ENCODE results near the gene CACNA1B. TPM values are rescaled to one million over a fixed set of nuclear protein-coding genes. Genes with fewer than 3 reads are reported as not detected.

CACNA1B gene
- total and polyA plus RNA-seq, 9 of the 15 experiments (the other 6 are each of a cell fraction or from before 2014, with no cell fraction given), result 0.01 to 0.04 TPM; not detected in 7

- FAIRE-seq (no peak), DNase-seq (ENCODE audit: extremely low read depth in 1 of 4, low spot score in 3 of 4) (no peak), ATAC-seq (no peak)
- H3K79me2 ChIP-seq (ENCODE audit: control insufficient read depth, insufficient read depth, low read length), result no peaks in the 10 kb centered on the region
- no peak for TF ChIP-seq ATF7 (IDR thresholded peaks at IDR 0.05)
- TF ChIP-seq TCFL5 (CRISPR knock-in tag; conservative IDR thresholded peaks at IDR 0.05), result no peak
- TF ChIP-seq, protein P1, sequence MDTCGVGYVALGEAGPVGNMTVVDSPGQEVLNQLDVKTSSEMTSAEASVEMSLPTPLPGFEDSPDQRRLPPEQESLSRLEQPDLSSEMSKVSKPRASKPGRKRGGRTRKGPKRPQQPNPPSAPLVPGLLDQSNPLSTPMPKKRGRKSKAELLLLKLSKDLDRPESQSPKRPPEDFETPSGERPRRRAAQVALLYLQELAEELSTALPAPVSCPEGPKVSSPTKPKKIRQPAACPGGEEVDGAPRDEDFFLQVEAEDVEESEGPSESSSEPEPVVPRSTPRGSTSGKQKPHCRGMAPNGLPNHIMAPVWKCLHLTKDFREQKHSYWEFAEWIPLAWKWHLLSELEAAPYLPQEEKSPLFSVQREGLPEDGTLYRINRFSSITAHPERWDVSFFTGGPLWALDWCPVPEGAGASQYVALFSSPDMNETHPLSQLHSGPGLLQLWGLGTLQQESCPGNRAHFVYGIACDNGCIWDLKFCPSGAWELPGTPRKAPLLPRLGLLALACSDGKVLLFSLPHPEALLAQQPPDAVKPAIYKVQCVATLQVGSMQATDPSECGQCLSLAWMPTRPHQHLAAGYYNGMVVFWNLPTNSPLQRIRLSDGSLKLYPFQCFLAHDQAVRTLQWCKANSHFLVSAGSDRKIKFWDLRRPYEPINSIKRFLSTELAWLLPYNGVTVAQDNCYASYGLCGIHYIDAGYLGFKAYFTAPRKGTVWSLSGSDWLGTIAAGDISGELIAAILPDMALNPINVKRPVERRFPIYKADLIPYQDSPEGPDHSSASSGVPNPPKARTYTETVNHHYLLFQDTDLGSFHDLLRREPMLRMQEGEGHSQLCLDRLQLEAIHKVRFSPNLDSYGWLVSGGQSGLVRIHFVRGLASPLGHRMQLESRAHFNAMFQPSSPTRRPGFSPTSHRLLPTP (IDR thresholded peaks at IDR 0.05; ENCODE audit: borderline replicate concordance, extremely low read depth, insufficient read length), result no peak
- TF ChIP-seq SRSF3 (IDR thresholded peaks at IDR 0.05; ENCODE audit: insufficient read depth, low read length), result no peak
- no peak for TF ChIP-seq KLF10 (CRISPR knock-in tag; IDR thresholded peaks at IDR 0.05)
- TF ChIP-seq EHMT2 (IDR thresholded peaks at IDR 0.05), result no peak
- TF ChIP-seq BRCA1 (IDR thresholded peaks at IDR 0.05), result no peak
- no peak for TF ChIP-seq BRCA1 (CRISPR knock-in tag; IDR thresholded peaks at IDR 0.05)
- TF ChIP-seq TCF3 (CRISPR knock-in tag; IDR thresholded peaks at IDR 0.05), result no peak
- no peak for TF ChIP-seq MYNN (IDR thresholded peaks at IDR 0.05)
- TF ChIP-seq MYNN (CRISPR knock-in tag; IDR thresholded peaks at IDR 0.05), result no peak
- TF ChIP-seq RB1 (IDR thresholded peaks at IDR 0.05; ENCODE audit: low read depth), result no peak
- 0 out of 2 replicates have a peak, but pooled peaks cover 4% of the 10 kb centered on the region for H4K20me1 ChIP-seq (replicated peaks; ENCODE audit: control insufficient read depth, insufficient read depth, low read length)
- no TSS peak for BruUV-seq (replicated peaks)
- POLR2A ChIA-PET, result no interaction called here
- no peaks in the 10 kb centered on the region for H3K9me3 ChIP-seq (replicated peaks; ENCODE audit: control insufficient read depth, insufficient read depth, low read depth, low read length)
- 2% methylated on average over 6 of the region's 6 CpGs for WGBS (ENCODE audit: insufficient coverage, low coverage, missing lambda C conversion rate)
- peaks cover 0 to 3% of the 10 kb centered on the region in 2 experiments; a peak in 1 of 5 replicates for H3K4me1 ChIP-seq (replicated peaks in 1 of 2; ENCODE audit: control insufficient read depth in 2 of 2, insufficient read depth in 2 of 2, low read length in 2 of 2)
- no peak overlapping the region for H3K27ac ChIP-seq (ENCODE audit: extremely low read depth, low read depth, low read length)
- CTCF ChIA-PET (ENCODE audit: low intra/inter-chr PET ratio), result no interaction called here
- no peak overlapping the region for H3K9ac ChIP-seq (ENCODE audit: insufficient read depth in 1 of 2, low read depth in 2 of 2, low read length in 2 of 2)
- no peaks in the 10 kb centered on the region for H3K9me1 ChIP-seq (ENCODE audit: control insufficient read depth, insufficient read depth, low read length)
- H2AFZ ChIP-seq (ENCODE audit: low read depth, low read length), result no peak overlapping the region
- H3K4me2 ChIP-seq (ENCODE audit: insufficient read depth, low read length), result no peak overlapping the region
- H3K4me3 ChIP-seq, result no peak overlapping the region
- intact Hi-C loops (cut with micrococcal nuclease), result no loop called here
- H3K36me3 ChIP-seq (ENCODE audit: control insufficient read depth, insufficient read depth, low read length), result no peaks in the 10 kb centered on the region
- peaks cover 24 to 83% of the 10 kb centered on the region in 2 experiments for H3K27me3 ChIP-seq (ENCODE audit: control insufficient read depth in 2 of 2, insufficient read depth in 2 of 2, low read length in 2 of 2)
- in situ Hi-C loops (cut with MboI), result no loop called here
Measured at GRCh38 chr9:138071731-138072130, 194.1 kb downstream of the CACNA1B start.
